ENCODE results near the gene TNNT1.

TNNT1 gene

GRCh38 chr19:55094456-55095259 is 54.3 kb downstream of the TNNT1 start:
- no peak overlapping the region for H3K9ac ChIP-seq (ENCODE audit: low read depth, low read length, poor library complexity, severe bottlenecking)
- no peaks in the 10 kb centered on the region for H3K9me3 ChIP-seq (ENCODE audit: insufficient read depth, low read depth, low read length)
- H3K4me1 ChIP-seq (ENCODE audit: insufficient read depth, low read length, poor library complexity, severe bottlenecking): no peaks in the 10 kb centered on the region
- H3K36me3 ChIP-seq (ENCODE audit: insufficient read depth, low read length): peaks cover 22% of the 10 kb centered on the region; the same call in 1 of the 2 replicates
- no peaks in the 10 kb centered on the region for H3K9me2 ChIP-seq (replicated peaks; ENCODE audit: low read depth, low read length)
- no peak overlapping the region for H3K4me3 ChIP-seq (ENCODE audit: low read length, poor library complexity, severe bottlenecking)
- TF ChIP-seq, protein P1, sequence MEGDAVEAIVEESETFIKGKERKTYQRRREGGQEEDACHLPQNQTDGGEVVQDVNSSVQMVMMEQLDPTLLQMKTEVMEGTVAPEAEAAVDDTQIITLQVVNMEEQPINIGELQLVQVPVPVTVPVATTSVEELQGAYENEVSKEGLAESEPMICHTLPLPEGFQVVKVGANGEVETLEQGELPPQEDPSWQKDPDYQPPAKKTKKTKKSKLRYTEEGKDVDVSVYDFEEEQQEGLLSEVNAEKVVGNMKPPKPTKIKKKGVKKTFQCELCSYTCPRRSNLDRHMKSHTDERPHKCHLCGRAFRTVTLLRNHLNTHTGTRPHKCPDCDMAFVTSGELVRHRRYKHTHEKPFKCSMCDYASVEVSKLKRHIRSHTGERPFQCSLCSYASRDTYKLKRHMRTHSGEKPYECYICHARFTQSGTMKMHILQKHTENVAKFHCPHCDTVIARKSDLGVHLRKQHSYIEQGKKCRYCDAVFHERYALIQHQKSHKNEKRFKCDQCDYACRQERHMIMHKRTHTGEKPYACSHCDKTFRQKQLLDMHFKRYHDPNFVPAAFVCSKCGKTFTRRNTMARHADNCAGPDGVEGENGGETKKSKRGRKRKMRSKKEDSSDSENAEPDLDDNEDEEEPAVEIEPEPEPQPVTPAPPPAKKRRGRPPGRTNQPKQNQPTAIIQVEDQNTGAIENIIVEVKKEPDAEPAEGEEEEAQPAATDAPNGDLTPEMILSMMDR (conservative IDR thresholded peaks at IDR 0.05; ENCODE audit: low read length): no peak
- no peak for TF ChIP-seq EZH2phosphoT487 (IDR thresholded peaks at IDR 0.05; ENCODE audit: borderline replicate concordance)
- H3K4me2 ChIP-seq (ENCODE audit: low read depth, low read length, poor library complexity, severe bottlenecking): no peak overlapping the region
- no peaks in the 10 kb centered on the region for H3F3A ChIP-seq (ENCODE audit: low read depth)
- no peaks in the 10 kb centered on the region for H3K79me2 ChIP-seq (ENCODE audit: insufficient read depth, low read length)
- H2AFZ ChIP-seq (ENCODE audit: low read length): no peak overlapping the region
- no peaks in the 10 kb centered on the region for H4K20me1 ChIP-seq (ENCODE audit: insufficient read depth, low read length, poor library complexity, severe bottlenecking)
- no peaks in the 10 kb centered on the region for H3K27me3 ChIP-seq (ENCODE audit: insufficient read depth, low read length, poor library complexity, severe bottlenecking)

- H3K36me3 ChIP-seq (ENCODE audit: insufficient read depth, low read length): peaks cover 22% of the 10 kb centered on the region; the same call in 1 of the 2 replicates
- no peaks in the 10 kb centered on the region for H3K79me2 ChIP-seq (ENCODE audit: insufficient read depth, low read length)
- H2AFZ ChIP-seq (ENCODE audit: low read length): no peak overlapping the region
- H4K20me1 ChIP-seq (ENCODE audit: insufficient read depth, low read length, poor library complexity, severe bottlenecking): no peaks in the 10 kb centered on the region
- TF ChIP-seq EZH2phosphoT487 (IDR thresholded peaks at IDR 0.05; ENCODE audit: borderline replicate concordance): no peak
- TF ChIP-seq, protein P1 (conservative IDR thresholded peaks at IDR 0.05; ENCODE audit: low read length): no peak
- H3K27me3 ChIP-seq (ENCODE audit: insufficient read depth, low read length, poor library complexity, severe bottlenecking): no peaks in the 10 kb centered on the region
- no peak overlapping the region for H3K4me2 ChIP-seq (ENCODE audit: low read depth, low read length, poor library complexity, severe bottlenecking)
- no peak overlapping the region for H3K9ac ChIP-seq (ENCODE audit: low read depth, low read length, poor library complexity, severe bottlenecking)
- H3F3A ChIP-seq (ENCODE audit: low read depth): no peaks in the 10 kb centered on the region
- no peak overlapping the region for H3K4me3 ChIP-seq (ENCODE audit: low read length, poor library complexity, severe bottlenecking)
- H3K9me3 ChIP-seq (ENCODE audit: insufficient read depth, low read depth, low read length): no peaks in the 10 kb centered on the region
- H3K4me1 ChIP-seq (ENCODE audit: insufficient read depth, low read length, poor library complexity, severe bottlenecking): no peaks in the 10 kb centered on the region
- no peaks in the 10 kb centered on the region for H3K9me2 ChIP-seq (replicated peaks; ENCODE audit: low read depth, low read length)
These were observed 56.3 kb downstream of the TNNT1 start for GRCh38 chr19:55092423-55093318.

DNA sequence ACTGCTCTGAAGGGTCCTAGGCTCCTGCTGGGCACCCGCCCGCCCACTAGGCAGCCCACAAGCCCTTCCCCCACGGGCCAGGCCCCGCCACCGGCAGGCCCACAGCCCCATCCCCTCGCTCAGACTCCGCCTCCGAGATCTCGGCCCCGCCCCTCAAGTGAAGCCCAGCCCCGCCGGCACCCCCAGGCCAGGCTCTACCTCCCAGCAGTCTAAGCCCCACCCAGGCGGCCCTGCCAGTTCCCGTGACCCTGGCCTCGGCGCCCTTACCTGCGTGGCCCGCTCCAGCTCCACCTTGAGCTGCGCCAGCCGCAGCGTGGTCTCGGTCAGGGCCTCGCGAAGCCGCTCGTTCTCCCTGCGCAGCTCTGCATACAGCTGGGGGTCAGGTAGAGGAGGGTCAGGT is 57.1 kb downstream of the TNNT1 start:
- H3K9me2 ChIP-seq (replicated peaks; ENCODE audit: low read depth, low read length): no peaks in the 10 kb centered on the region
- no peak overlapping the region for H3K9ac ChIP-seq (ENCODE audit: low read depth, low read length, poor library complexity, severe bottlenecking)
- H3K27me3 ChIP-seq (ENCODE audit: insufficient read depth, low read length, poor library complexity, severe bottlenecking): no peaks in the 10 kb centered on the region
- H3K36me3 ChIP-seq (ENCODE audit: insufficient read depth, low read length): peaks cover 22% of the 10 kb centered on the region; the same call in 1 of the 2 replicates
- no peaks in the 10 kb centered on the region for H3K9me3 ChIP-seq (ENCODE audit: insufficient read depth, low read depth, low read length)
- TF ChIP-seq EZH2phosphoT487 (IDR thresholded peaks at IDR 0.05; ENCODE audit: borderline replicate concordance): no peak
- TF ChIP-seq, protein P1 (conservative IDR thresholded peaks at IDR 0.05; ENCODE audit: low read length): no peak
- H3K4me3 ChIP-seq (ENCODE audit: low read length, poor library complexity, severe bottlenecking): no peak overlapping the region
- no peak overlapping the region for H3K4me2 ChIP-seq (ENCODE audit: low read depth, low read length, poor library complexity, severe bottlenecking)
- H3K79me2 ChIP-seq (ENCODE audit: insufficient read depth, low read length): no peaks in the 10 kb centered on the region
- H2AFZ ChIP-seq (ENCODE audit: low read length): no peak overlapping the region
- H4K20me1 ChIP-seq (ENCODE audit: insufficient read depth, low read length, poor library complexity, severe bottlenecking): no peaks in the 10 kb centered on the region
- no peaks in the 10 kb centered on the region for H3F3A ChIP-seq (ENCODE audit: low read depth)
- H3K4me1 ChIP-seq (ENCODE audit: insufficient read depth, low read length, poor library complexity, severe bottlenecking): no peaks in the 10 kb centered on the region

Data from Loucy (cell line).